Stimulated activated naive CD8-positive, alpha-beta T cell treated with anti-CD3 and anti-CD28 coated beads, Interleukin-15, amount 100 ng/mL, for 72 hours (primary cell): ENCODE measurements around the gene SLAMF6.
A peak's percentile ranks its signal among the peaks of the same experiment; 100 is the strongest.

Source experiments
- ATAC-seq: fragments of 150-1000 bp; cut with Tn5 transposase; 2 replicates; pipeline ENCODE4 v1.10.0; 2021; ENCODE audit warnings: mild to moderate bottlenecking, moderate library complexity
- DNase-seq, 2 donors: peaks; one replicate each; pipeline ENCODE4 v3.0.0; 2021 to 2022
- H3K27ac Mint-ChIP-seq, 2 donors: one replicate each; pipeline ENCODE4 v1.8.0; 2022; ENCODE audit warnings: mild to moderate bottlenecking in 2 of 2, mixed read lengths in 2 of 2, moderate library complexity in 2 of 2
- H3K27me3 Mint-ChIP-seq: one replicate; pipeline ENCODE4 v1.8.0; 2022; ENCODE audit warnings: mixed read lengths
- H3K4me1 Mint-ChIP-seq: one replicate; pipeline ENCODE4 v1.8.0; 2022; ENCODE audit warnings: mild to moderate bottlenecking, mixed read lengths
- H3K4me3 Mint-ChIP-seq, 2 donors: one replicate each; pipeline ENCODE4 v1.8.0; 2022; ENCODE audit warnings: mild to moderate bottlenecking in 2 of 2, mixed read lengths in 2 of 2, moderate library complexity in 1 of 2
- H3K9me3 Mint-ChIP-seq, 2 donors: one replicate each; pipeline ENCODE4 v1.8.0; 2022; ENCODE audit warnings: mixed read lengths in 2 of 2

SLAMF6 gene

GRCh38 chr1:160549665-160550006 lies 26.6 kb upstream of the SLAMF6 start:
- Mint-ChIP-seq H3K4me1 (peaks cover 37% of the 10 kb centered on the region), H3K27me3 (no peaks in the 10 kb centered on the region), H3K4me3 (no peak overlapping the region), H3K27ac (peak overlapping the region in 1 of 2 donors; percentile 56), H3K9me3 (no peaks in the 10 kb centered on the region)
- no peak for DNase-seq
- ATAC-seq = no peak

- H3K27me3 Mint-ChIP-seq = no peaks in the 10 kb centered on the region
- no peak overlapping the region for H3K27ac Mint-ChIP-seq
- ATAC-seq = no peak
- peaks cover 42% of the 10 kb centered on the region for H3K4me1 Mint-ChIP-seq
- DNase-seq = no peak
- H3K9me3 Mint-ChIP-seq = no peaks in the 10 kb centered on the region
- H3K4me3 Mint-ChIP-seq = no peak overlapping the region
Observed at GRCh38 chr1:160548960-160549664, 26.1 kb upstream of the SLAMF6 start.

- no peaks in the 10 kb centered on the region for H3K9me3 Mint-ChIP-seq
- DNase-seq (no peak), ATAC-seq (no peak)
- H3K4me3 Mint-ChIP-seq = no peak overlapping the region
- no peaks in the 10 kb centered on the region for H3K27me3 Mint-ChIP-seq
- no peak overlapping the region for H3K27ac Mint-ChIP-seq
- H3K4me1 Mint-ChIP-seq = peaks cover 38% of the 10 kb centered on the region
Observed at GRCh38 chr1:160548183-160548582, 25.1 kb upstream of the SLAMF6 start.

GRCh38 chr1:160547422-160547821 lies 24.4 kb upstream of the SLAMF6 start:
- ATAC-seq (no peak), DNase-seq (no peak)
- Mint-ChIP-seq H3K4me1 (peaks cover 40% of the 10 kb centered on the region), H3K4me3 (no peak overlapping the region), H3K27me3 (no peaks in the 10 kb centered on the region), H3K9me3 (no peaks in the 10 kb centered on the region), H3K27ac (no peak overlapping the region)

GRCh38 chr1:160546942-160547341 lies 23.9 kb upstream of the SLAMF6 start:
- H3K4me3 Mint-ChIP-seq = no peak overlapping the region
- no peaks in the 10 kb centered on the region for H3K27me3 Mint-ChIP-seq
- ATAC-seq (no peak), DNase-seq (no peak)
- H3K27ac Mint-ChIP-seq = no peak overlapping the region
- peaks cover 40% of the 10 kb centered on the region for H3K4me1 Mint-ChIP-seq
- no peaks in the 10 kb centered on the region for H3K9me3 Mint-ChIP-seq

GRCh38 chr1:160544647-160545046 lies 21.6 kb upstream of the SLAMF6 start:
- Mint-ChIP-seq H3K27me3 (no peaks in the 10 kb centered on the region), H3K4me1 (peaks cover 48% of the 10 kb centered on the region), H3K4me3 (no peak overlapping the region), H3K27ac (peak overlapping the region; percentile 59 to 82), H3K9me3 (no peaks in the 10 kb centered on the region)
- peak; percentile 68 for ATAC-seq
- DNase-seq = peak in 1 of 2 donors; percentile 22

GRCh38 chr1:160542303-160542945 lies 19.4 kb upstream of the SLAMF6 start:
- no peak overlapping the region for H3K4me3 Mint-ChIP-seq

GRCh38 chr1:160541622-160542302 lies 18.7 kb upstream of the SLAMF6 start:
- Mint-ChIP-seq H3K27ac (peak overlapping the region in 1 of 2 donors; percentile 66), H3K4me3 (no peak overlapping the region), H3K4me1 (peaks cover 59% of the 10 kb centered on the region), H3K27me3 (no peaks in the 10 kb centered on the region), H3K9me3 (peaks cover 0 to 8% of the 10 kb centered on the region in 2 donors)
- ATAC-seq (no peak), DNase-seq (no peak)

More at GRCh38 chr1:160542303-160542945, 19.4 kb upstream of the SLAMF6 start:
- peak overlapping the region in 1 of 2 donors; percentile 3 for H3K27ac Mint-ChIP-seq
- H3K9me3 Mint-ChIP-seq = peaks cover 0 to 5% of the 10 kb centered on the region in 2 donors
- DNase-seq = no peak
- no peaks in the 10 kb centered on the region for H3K27me3 Mint-ChIP-seq
- H3K4me1 Mint-ChIP-seq = peaks cover 59% of the 10 kb centered on the region
- ATAC-seq = no peak

- ATAC-seq (no peak), DNase-seq (no peak)
- Mint-ChIP-seq H3K27me3 (no peaks in the 10 kb centered on the region), H3K9me3 (peaks cover 8 to 12% of the 10 kb centered on the region in 2 donors), H3K27ac (peak overlapping the region; percentile 81 to 99), H3K4me3 (peak overlapping the region; percentile 50 to 73), H3K4me1 (peaks cover 59% of the 10 kb centered on the region)
Observed at GRCh38 chr1:160540859-160541233, 17.8 kb upstream of the SLAMF6 start.

GRCh38 chr1:160539990-160540858 lies 17.2 kb upstream of the SLAMF6 start:
- DNase-seq = peak; percentile 40 to 51
- peak overlapping the region; percentile 81 to 99 for H3K27ac Mint-ChIP-seq
- ATAC-seq = peak; percentile 95
- no peaks in the 10 kb centered on the region for H3K27me3 Mint-ChIP-seq
- peak overlapping the region; percentile 50 to 73 for H3K4me3 Mint-ChIP-seq
- peaks cover 12 to 14% of the 10 kb centered on the region in 2 donors for H3K9me3 Mint-ChIP-seq
- peaks cover 59% of the 10 kb centered on the region for H3K4me1 Mint-ChIP-seq

- peaks cover 17 to 20% of the 10 kb centered on the region in 2 donors for H3K9me3 Mint-ChIP-seq
- peak overlapping the region; percentile 50 to 73 for H3K4me3 Mint-ChIP-seq
- peaks cover 54% of the 10 kb centered on the region for H3K4me1 Mint-ChIP-seq
- ATAC-seq (no peak), DNase-seq (no peak)
- peak overlapping the region in 1 of 2 donors; percentile 99 for H3K27ac Mint-ChIP-seq
- H3K27me3 Mint-ChIP-seq = no peaks in the 10 kb centered on the region
Observed at GRCh38 chr1:160539684-160539989, 16.6 kb upstream of the SLAMF6 start.

GRCh38 chr1:160538985-160539651 lies 16.1 kb upstream of the SLAMF6 start:
- no peak overlapping the region for H3K27ac Mint-ChIP-seq
- peaks cover 17 to 21% of the 10 kb centered on the region in 2 donors for H3K9me3 Mint-ChIP-seq
- DNase-seq (no peak), ATAC-seq (no peak)
- H3K4me3 Mint-ChIP-seq = peak overlapping the region in 1 of 2 donors; percentile 50
- H3K27me3 Mint-ChIP-seq = no peaks in the 10 kb centered on the region
- peaks cover 48% of the 10 kb centered on the region for H3K4me1 Mint-ChIP-seq

- H3K4me3 Mint-ChIP-seq = no peak overlapping the region
- H3K27me3 Mint-ChIP-seq = no peaks in the 10 kb centered on the region
- no peak for DNase-seq
- ATAC-seq = no peak
- peaks cover 43% of the 10 kb centered on the region for H3K4me1 Mint-ChIP-seq
- peaks cover 17 to 21% of the 10 kb centered on the region in 2 donors for H3K9me3 Mint-ChIP-seq
- H3K27ac Mint-ChIP-seq = peak overlapping the region in 1 of 2 donors; percentile 6
Observed at GRCh38 chr1:160537714-160538665, 14.9 kb upstream of the SLAMF6 start.
